HuH-7.5 (cell line): ENCODE measurements around the gene TEKT2.

ENCODE experiments used
- DNase-seq: peaks from one replicate; pipeline ENCODE4 v3.0.0; 2011; ENCODE audit warnings: low spot score

The TEKT2 gene

GRCh38 chr1:36087233-36088123 lies 3.6 kb downstream of the TEKT2 start:
- no peak for DNase-seq

GRCh38 chr1:36088265-36088576 lies 4.3 kb downstream of the TEKT2 start:
- DNase-seq = no peak

- DNase-seq = peak; percentile 86
Observed at GRCh38 chr1:36088577-36089392, 4.9 kb downstream of the TEKT2 start, which contains the start of gene ADPRS. Gene ADPRS, plus strand, starts transcription at chr1:36088892. Its CDS starts 13 bp downstream, at chr1:36088905.

GRCh38 chr1:36089393-36090121 lies 5.7 kb downstream of the TEKT2 start:
- no peak for DNase-seq

GRCh38 chr1:36091141-36091540 lies 7.2 kb downstream of the TEKT2 start:
- DNase-seq = no peak

GRCh38 chr1:36091698-36092097 lies 7.8 kb downstream of the TEKT2 start:
- no peak for DNase-seq

- DNase-seq = no peak
Observed at GRCh38 chr1:36092166-36092797, 8.4 kb downstream of the TEKT2 start.

GRCh38 chr1:36092798-36093185 lies 8.9 kb downstream of the TEKT2 start:
- DNase-seq = no peak

- DNase-seq = no peak
Observed at GRCh38 chr1:36093226-36093625, 9.3 kb downstream of the TEKT2 start.

- no peak for DNase-seq
Observed at GRCh38 chr1:36093929-36094328, 10.0 kb downstream of the TEKT2 start.

- no peak for DNase-seq
Observed at GRCh38 chr1:36094621-36095061, 10.7 kb downstream of the TEKT2 start.

- no peak for DNase-seq
Observed at GRCh38 chr1:36095760-36096405, 12.0 kb downstream of the TEKT2 start.

GRCh38 chr1:36096500-36097432 lies 12.9 kb downstream of the TEKT2 start:
- DNase-seq = no peak

GRCh38 chr1:36097693-36098585 lies 14.0 kb downstream of the TEKT2 start:
- DNase-seq = no peak

GRCh38 chr1:36098650-36099365 lies 14.9 kb downstream of the TEKT2 start:
- DNase-seq = no peak

- DNase-seq = peak; percentile 89
Observed at GRCh38 chr1:36099681-36100341, 15.9 kb downstream of the TEKT2 start.

GRCh38 chr1:36100376-36100775 lies 16.5 kb downstream of the TEKT2 start:
- no peak for DNase-seq

- no peak for DNase-seq
Observed at GRCh38 chr1:36101546-36101945, 17.7 kb downstream of the TEKT2 start.
